Stimulated activated CD8-positive, alpha-beta memory T cell treated with anti-CD3 and anti-CD28 coated beads, Interleukin-7, amount 100 ng/mL, for 4 hours (primary cell): ENCODE results near the gene NPAS2.

Experiments
- DNase-seq, 2 donors: peaks; one replicate each; pipeline ENCODE4 v3.0.0-alpha.2; 2020; ENCODE audit warnings: low read depth in 2 of 2

The NPAS2 gene

GRCh38 chr2:100907832-100908231 lies 87.9 kb downstream of the NPAS2 start:
- DNase-seq = no peak

- DNase-seq = no peak
These were observed 89.7 kb downstream of the NPAS2 start for GRCh38 chr2:100909534-100910081.

GRCh38 chr2:100910111-100910510 lies 90.2 kb downstream of the NPAS2 start:
- no peak for DNase-seq

GRCh38 chr2:100919316-100919715 lies 99.4 kb downstream of the NPAS2 start:
- DNase-seq = no peak

GRCh38 chr2:100921685-100922161 lies 101.8 kb downstream of the NPAS2 start:
- DNase-seq = no peak

GRCh38 chr2:100923461-100924060 lies 103.6 kb downstream of the NPAS2 start:
- no peak for DNase-seq

- no peak for DNase-seq
These were observed 104.2 kb downstream of the NPAS2 start for GRCh38 chr2:100924122-100924519.

- DNase-seq = peak in 1 of 2 donors; percentile 5
These were observed 104.8 kb downstream of the NPAS2 start for GRCh38 chr2:100924520-100925451.

GRCh38 chr2:100928235-100928634 lies 108.3 kb downstream of the NPAS2 start:
- no peak for DNase-seq

- no peak for DNase-seq
These were observed 109.2 kb downstream of the NPAS2 start for GRCh38 chr2:100929147-100929546.

- no peak for DNase-seq
These were observed 114.8 kb downstream of the NPAS2 start for GRCh38 chr2:100934504-100935371.

- DNase-seq = no peak
These were observed 115.4 kb downstream of the NPAS2 start for GRCh38 chr2:100935372-100935752.

- DNase-seq = no peak
These were observed 116.3 kb downstream of the NPAS2 start for GRCh38 chr2:100936070-100936741.

GRCh38 chr2:100936972-100937542 lies 117.1 kb downstream of the NPAS2 start:
- DNase-seq = no peak

- DNase-seq = no peak
These were observed 118.4 kb downstream of the NPAS2 start for GRCh38 chr2:100938031-100939026.

GRCh38 chr2:100939445-100939844 lies 119.5 kb downstream of the NPAS2 start:
- DNase-seq = no peak

GRCh38 chr2:100940240-100940639 lies 120.3 kb downstream of the NPAS2 start:
- DNase-seq = no peak

- DNase-seq = no peak
These were observed 121.1 kb downstream of the NPAS2 start for GRCh38 chr2:100940766-100941645.
